Hepatocyte (in vitro differentiated cells): ENCODE results near the gene STARD13. TPM values are rescaled to one million over a fixed set of nuclear protein-coding genes. Genes with fewer than 3 reads are reported as not detected.

ENCODE experiments used
- DNase-seq: peaks from one replicate; pipeline ENCODE4 v3.0.0-alpha.2; 2016; ENCODE audit warnings: low spot score
- H2AFZ ChIP-seq: fragments of 200-600 bp; sonication (generic); 2 replicates; pipeline ENCODE4 v1.6.0; 2016; ENCODE audit warnings: antibody characterized with exemption, mild to moderate bottlenecking
- H3K27ac ChIP-seq: fragments of 200-600 bp; sonication (generic); 2 replicates; pipeline ENCODE4 v1.5.1; 2016; ENCODE audit warnings: mild to moderate bottlenecking
- H3K27me3 ChIP-seq: fragments of 200-600 bp; sonication (generic); 2 replicates; pipeline ENCODE4 v1.6.1; 2016
- H3K36me3 ChIP-seq: fragments of 200-600 bp; sonication (generic); replicated peaks from 2 replicates; pipeline ENCODE4 v1.5.1; 2016; ENCODE audit warnings: low read depth; ENCODE audit not compliant: insufficient read depth
- H3K4me1 ChIP-seq: fragments of 200-600 bp; sonication (generic); 2 replicates; pipeline ENCODE4 v1.5.1; 2016; ENCODE audit warnings: mild to moderate bottlenecking, moderate library complexity; ENCODE audit not compliant: insufficient read depth
- H3K4me2 ChIP-seq: fragments of 200-600 bp; sonication (generic); 2 replicates; pipeline ENCODE4 v1.6.0; 2016
- H3K4me3 ChIP-seq: fragments of 200-600 bp; sonication (generic); 2 replicates; pipeline ENCODE4 v1.5.1; 2016; ENCODE audit warnings: mild to moderate bottlenecking
- H3K79me2 ChIP-seq: fragments of 200-600 bp; sonication (generic); 2 replicates; pipeline ENCODE4 v1.6.0; 2017; ENCODE audit warnings: mild to moderate bottlenecking
- H3K9me2 ChIP-seq: fragments of 200-600 bp; sonication (generic); replicated peaks from 2 replicates; pipeline ENCODE4 v1.6.0; 2017; ENCODE audit warnings: mild to moderate bottlenecking; ENCODE audit not compliant: insufficient read depth
- H3K9me3 ChIP-seq: fragments of 200-600 bp; sonication (generic); 2 replicates; pipeline ENCODE4 v1.5.1; 2016; ENCODE audit warnings: low read depth, mild to moderate bottlenecking
- H4K20me1 ChIP-seq: fragments of 200-600 bp; sonication (generic); 2 replicates; pipeline ENCODE4 v1.6.0; 2016; ENCODE audit warnings: mild to moderate bottlenecking; ENCODE audit not compliant: insufficient read depth, poor library complexity, severe bottlenecking
- CTCF ChIP-seq: fragments of 200-600 bp; sonication (generic); IDR thresholded peaks from 2 replicates; pipeline ENCODE4 v1.5.1; 2016; ENCODE audit warnings: antibody characterized with exemption, mild to moderate bottlenecking; ENCODE audit not compliant: poor library complexity
- EZH2 ChIP-seq: fragments of 200-600 bp; sonication (generic); IDR thresholded peaks from 2 replicates; pipeline ENCODE4 v1.6.1; 2016; ENCODE audit warnings: antibody characterized with exemption, mild to moderate bottlenecking, borderline replicate concordance
- EZH2phosphoT487 ChIP-seq: fragments of 200-600 bp; sonication (generic); IDR thresholded peaks from one replicate; pipeline ENCODE4 v1.6.1; 2018; ENCODE audit warnings: antibody characterized with exemption, mild to moderate bottlenecking, low read depth, moderate library complexity; ENCODE audit not compliant: unreplicated experiment, severe bottlenecking
- WGBS: methylation state at CpG from one replicate; pipeline ENCODE4 v1.1.6; 2016; ENCODE audit warnings: low lambda C conversion rate; ENCODE audit errors: missing lambda C conversion rate; 5-methylcytosine and 5-hydroxymethylcytosine counted together
- polyA plus RNA-seq: library from polyadenylated mRNA; unstranded; fragments of >200 nt; fragmentation: Nextera tagmentation; extraction: Ambion mirVana; gene quantifications from 2 replicates; pipeline ENCODE4 v1.2.1, GENCODE V29; 2016
- total RNA-seq: library from RNA; depleted of rRNA; stranded (reverse); fragments of >200 nt; gene quantifications from 2 replicates; pipeline ENCODE4 v1.2.3, GENCODE V29; 2014

Gene STARD13
- total and polyA plus RNA-seq, 2 experiments from 2014 or later, result 5.4 to 13.5 TPM

- Histone ChIP-seq H4K20me1 (no peaks in the 10 kb centered on the region), H3K4me2 (no peak overlapping the region), H3K9me3 (no peaks in the 10 kb centered on the region), H3K4me3 (no peak overlapping the region), H3K4me1 (peaks cover 38% of the 10 kb centered on the region), H3K79me2 (peaks cover 66% of the 10 kb centered on the region), H3K27me3 (no peaks in the 10 kb centered on the region), H3K9me2 (no peaks in the 10 kb centered on the region), H3K27ac (no peak overlapping the region), H3K36me3 (no peaks in the 10 kb centered on the region), H2AFZ (no peak overlapping the region)
- no peak for DNase-seq
- TF ChIP-seq EZH2phosphoT487 (no peak), CTCF (no peak), EZH2 (no peak)
- over 99% methylated on average over 4 of the region's 4 CpGs for WGBS
These were observed 8.4 kb downstream of the STARD13 start for GRCh38 chr13:33277037-33277740.

GRCh38 chr13:33276570-33276969 is 9.0 kb downstream of the STARD13 start:
- no peak overlapping the region for H3K27ac ChIP-seq
- H3K36me3 ChIP-seq, result no peaks in the 10 kb centered on the region
- no peaks in the 10 kb centered on the region for H3K9me3 ChIP-seq
- peaks cover 44% of the 10 kb centered on the region for H3K4me1 ChIP-seq
- H3K4me2 ChIP-seq, result no peak overlapping the region
- no peak overlapping the region for H2AFZ ChIP-seq
- H4K20me1 ChIP-seq, result no peaks in the 10 kb centered on the region
- DNase-seq, result no peak
- TF ChIP-seq CTCF, result no peak
- no peak for TF ChIP-seq EZH2
- H3K9me2 ChIP-seq, result no peaks in the 10 kb centered on the region
- H3K27me3 ChIP-seq, result no peaks in the 10 kb centered on the region
- no peak overlapping the region for H3K4me3 ChIP-seq
- 86% methylated on average over 3 of the region's 3 CpGs for WGBS
- H3K79me2 ChIP-seq, result peaks cover 64% of the 10 kb centered on the region

DNA sequence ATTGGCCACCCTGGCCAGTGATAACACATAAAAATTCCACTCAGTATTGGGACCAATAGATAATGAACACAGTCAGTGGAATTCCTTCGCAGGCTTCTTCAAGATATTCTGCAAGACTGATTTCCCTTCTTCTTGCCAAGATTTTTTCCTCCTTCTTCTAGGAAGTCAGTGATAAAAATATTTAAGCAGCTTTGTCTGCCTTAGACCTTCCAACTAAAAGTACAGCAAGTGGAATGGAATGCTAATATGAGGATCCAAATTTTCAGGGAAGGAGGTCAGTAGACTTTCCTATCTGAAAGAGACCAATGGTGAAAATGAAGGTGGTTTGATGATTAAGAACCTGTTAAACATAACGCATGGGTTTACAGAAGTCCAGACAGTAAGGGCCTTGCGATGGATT is 9.6 kb downstream of the STARD13 start:
- H3K4me2 ChIP-seq, result no peak overlapping the region
- 95% methylated on average over 3 of the region's 3 CpGs for WGBS
- H3K4me1 ChIP-seq, result peaks cover 50% of the 10 kb centered on the region

More for the DNA sequence above, 9.6 kb downstream of the STARD13 start:
- H3K4me3 ChIP-seq, result no peak overlapping the region
- H2AFZ ChIP-seq, result no peak overlapping the region
- no peak overlapping the region for H3K27ac ChIP-seq
- DNase-seq, result no peak
- no peaks in the 10 kb centered on the region for H3K9me2 ChIP-seq
- H3K27me3 ChIP-seq, result no peaks in the 10 kb centered on the region
- H3K9me3 ChIP-seq, result no peaks in the 10 kb centered on the region
- H3K79me2 ChIP-seq, result peaks cover 66% of the 10 kb centered on the region
- H3K36me3 ChIP-seq, result no peaks in the 10 kb centered on the region
- TF ChIP-seq EZH2 (no peak), EZH2phosphoT487 (no peak), CTCF (no peak)
- H4K20me1 ChIP-seq, result no peaks in the 10 kb centered on the region
